HG02798 (cell line): ENCODE data around the gene TIAM1.
A peak's percentile ranks its signal among the peaks of the same experiment; 100 is the strongest.

ENCODE experiments used
- ATAC-seq: cut with Tn5 transposase; IDR thresholded peaks from one replicate; pipeline ENCODE4 v1.9.1; 2021; ENCODE audit warnings: mild to moderate bottlenecking; ENCODE audit not compliant: unreplicated experiment, poor library complexity

Gene TIAM1

DNA sequence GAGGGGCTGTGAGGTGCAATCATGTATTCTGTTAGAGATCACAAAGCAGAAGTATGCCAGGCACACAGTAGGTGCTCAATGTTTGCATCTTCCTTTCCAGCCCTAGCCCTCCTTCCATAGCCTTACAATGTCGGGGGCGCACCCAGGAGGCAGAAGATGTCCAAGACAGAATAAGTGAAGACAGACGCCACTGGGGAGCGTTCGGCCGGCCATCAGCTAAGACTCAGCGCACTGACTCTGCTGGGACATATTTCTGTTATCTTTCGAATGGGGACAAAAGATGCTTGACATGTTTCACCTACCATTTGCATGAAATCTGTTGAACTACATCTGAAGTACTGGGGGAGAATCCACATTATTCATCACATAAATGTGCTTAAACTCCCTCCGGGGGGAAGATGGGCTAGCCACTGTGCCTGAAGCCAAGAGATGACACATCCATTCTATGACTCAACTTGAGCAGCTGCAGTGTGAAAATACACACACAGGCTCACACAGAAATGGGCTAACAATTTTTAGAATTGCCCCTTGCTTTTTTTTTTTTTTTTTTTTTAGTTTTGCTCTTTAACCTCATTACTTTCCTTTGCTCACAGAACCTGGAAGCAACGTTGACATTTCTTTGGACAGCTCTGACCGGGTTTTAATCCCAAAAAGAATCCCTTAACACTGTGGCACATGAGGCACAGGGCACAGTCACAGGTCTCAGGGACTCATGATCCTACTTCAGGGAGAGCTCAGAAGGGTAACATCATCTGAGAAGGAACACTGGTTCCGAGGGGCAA, 7.9 kb downstream of the TIAM1 start:
- peak; percentile 68 for ATAC-seq

DNA sequence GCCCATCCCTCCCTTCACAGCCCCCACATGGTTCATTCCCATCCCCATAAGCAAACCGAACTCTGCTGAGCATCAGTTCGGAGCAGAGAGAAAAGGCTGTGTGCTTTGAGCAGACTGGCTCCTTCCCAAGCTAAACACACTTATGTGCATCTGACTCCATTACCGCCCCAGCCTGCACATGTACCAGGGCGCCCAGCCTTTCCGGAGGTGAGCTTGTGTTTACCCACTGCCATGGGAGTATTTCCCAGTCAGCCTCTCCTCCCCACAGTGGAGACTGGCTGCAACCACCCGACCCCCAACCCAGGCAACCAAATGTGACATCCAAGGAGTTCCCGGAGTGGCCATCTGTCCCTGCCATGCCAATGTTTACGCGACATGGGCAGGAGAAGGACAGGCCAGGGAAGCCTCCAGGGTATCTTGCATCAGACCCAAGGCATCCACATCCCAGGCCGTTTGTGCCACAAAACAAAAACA, 9.4 kb downstream of the TIAM1 start:
- ATAC-seq, result no peak

DNA sequence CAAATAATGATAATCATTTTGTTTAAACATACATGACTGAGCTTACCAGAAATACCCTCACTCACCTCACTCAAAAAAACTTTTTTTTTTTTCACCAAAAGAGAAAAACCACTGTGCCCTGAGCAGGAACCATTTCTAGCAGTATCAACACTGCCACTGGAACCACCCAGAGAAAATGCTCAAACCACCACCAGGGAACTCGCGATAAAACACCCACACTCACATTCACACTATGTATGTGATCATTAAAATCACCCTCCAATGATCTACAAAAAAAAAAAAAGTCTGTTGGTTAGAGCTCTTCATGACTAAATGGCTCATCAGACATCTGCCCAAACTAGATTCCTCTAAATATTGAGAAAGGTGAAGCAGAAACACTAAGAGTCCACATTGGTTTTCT, 11.5 kb downstream of the TIAM1 start:
- no peak for ATAC-seq

DNA sequence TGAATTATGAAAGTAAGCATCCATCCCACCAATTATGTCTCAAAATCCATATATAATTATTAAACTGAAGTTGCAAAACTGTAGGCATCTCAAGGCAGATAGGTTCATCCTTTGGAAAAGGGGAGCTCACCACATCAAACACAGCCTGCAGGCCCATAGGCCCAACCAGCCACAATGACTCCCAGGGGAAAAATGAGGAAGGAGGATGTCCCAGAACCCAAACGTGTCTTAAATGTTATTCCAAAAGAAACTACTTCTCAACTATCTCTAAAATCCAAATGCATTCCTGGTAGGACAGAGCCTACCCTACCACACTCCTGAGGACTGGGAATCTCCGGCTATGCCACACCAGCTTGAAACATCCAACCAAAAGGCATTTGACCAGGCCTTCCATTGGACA, 12.8 kb downstream of the TIAM1 start:
- no peak for ATAC-seq

DNA sequence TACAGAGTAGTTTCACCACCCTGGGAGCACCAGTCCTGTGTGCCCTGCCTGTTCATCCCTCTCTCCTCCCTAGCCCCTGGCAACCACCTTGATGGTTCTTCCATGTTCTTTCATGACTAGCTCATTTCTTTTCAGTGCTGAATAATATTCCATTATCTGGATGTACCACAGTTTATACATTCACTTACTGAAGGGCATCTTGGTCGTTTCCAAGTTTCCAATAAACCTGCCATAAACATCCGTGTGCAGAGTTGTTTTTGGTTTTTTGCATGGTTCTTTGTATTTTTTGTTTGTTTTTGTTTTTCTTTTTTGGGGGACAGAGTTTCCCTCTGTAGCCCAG, 13.9 kb downstream of the TIAM1 start:
- no peak for ATAC-seq

DNA sequence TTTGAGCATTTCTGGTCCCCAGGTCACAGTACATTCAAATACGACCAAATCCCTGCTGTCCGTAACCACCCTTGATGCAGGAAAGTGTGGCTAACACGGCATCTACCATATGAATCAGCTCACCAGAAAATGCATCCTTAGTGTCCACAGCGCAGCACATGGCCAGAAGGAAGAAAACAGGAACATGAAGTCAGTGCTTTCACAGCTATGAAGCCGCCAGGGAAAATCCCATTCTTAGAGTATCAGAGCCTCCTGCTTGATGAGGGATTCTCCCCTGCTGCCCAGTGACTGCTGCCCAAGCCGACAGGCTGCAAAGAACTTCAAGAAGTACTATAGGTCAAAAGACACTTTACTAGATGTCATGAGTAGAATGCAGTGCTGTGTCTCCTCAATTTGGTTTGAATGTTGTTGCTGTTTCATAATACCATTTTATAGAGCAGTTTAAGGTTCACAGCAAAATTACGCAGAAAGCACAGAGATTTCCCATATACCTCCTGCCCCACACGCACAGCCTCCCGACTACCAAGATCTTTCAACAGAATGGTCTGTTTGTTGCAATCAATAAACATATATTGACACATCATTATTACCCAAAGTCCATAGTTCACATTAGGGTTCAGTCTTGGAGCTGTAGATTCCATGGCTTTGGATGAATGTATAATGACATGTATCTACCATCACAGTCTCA, 14.5 kb downstream of the TIAM1 start:
- ATAC-seq, result no peak

DNA sequence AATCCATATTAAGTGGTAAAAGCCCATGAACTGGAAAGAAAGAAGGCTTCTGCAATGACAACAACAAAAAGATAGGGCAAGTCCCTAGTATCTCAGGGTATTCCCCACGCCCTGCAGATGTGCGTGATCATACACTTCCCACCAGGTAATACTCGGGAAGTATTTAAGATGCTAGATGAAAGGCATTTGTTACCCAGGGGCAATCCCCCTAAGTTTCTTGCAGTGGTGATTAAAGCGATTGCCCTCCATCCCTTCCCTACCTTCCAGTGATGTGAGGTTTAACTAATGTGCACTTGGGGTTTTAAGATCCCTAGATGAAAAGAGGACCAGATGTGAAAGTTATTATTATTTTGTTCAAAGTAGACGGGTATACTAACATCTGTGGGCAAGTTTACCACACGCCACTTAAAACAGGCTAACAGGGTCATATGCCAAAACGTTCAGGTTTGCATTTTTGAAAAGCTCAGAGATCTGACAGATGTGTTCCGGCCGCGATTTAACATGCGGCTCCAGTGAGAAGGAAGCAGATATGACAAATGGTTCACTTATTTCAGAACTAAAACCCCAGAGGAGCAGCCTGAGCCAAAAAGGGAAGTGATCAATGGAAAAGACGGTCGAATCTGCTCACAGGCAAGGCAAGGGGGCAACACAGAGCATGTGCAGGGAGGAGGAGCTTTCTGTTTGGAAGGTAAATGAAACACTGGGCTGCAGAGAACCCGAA, 17.4 kb downstream of the TIAM1 start:
- ATAC-seq, result peak; percentile 97

DNA sequence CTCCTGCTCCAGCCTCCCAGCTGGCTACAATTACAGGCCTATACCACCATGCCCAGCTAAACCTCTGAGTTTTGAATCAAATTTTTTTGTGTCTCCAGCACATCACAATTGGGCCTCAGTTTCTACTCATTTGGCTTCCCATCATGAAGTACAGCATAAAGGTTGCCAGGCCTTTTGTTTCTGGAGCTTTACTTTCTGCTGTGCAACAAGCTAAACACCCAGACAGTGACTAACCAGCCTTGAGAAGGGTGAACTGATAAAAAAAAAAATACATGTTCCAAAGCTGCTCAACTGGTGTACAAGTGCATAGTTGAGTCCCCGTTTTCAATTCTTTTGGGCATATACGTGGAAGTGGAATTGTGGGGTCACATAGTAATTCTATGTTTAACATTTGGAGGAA, 25.1 kb downstream of the TIAM1 start:
- ATAC-seq, result no peak

DNA sequence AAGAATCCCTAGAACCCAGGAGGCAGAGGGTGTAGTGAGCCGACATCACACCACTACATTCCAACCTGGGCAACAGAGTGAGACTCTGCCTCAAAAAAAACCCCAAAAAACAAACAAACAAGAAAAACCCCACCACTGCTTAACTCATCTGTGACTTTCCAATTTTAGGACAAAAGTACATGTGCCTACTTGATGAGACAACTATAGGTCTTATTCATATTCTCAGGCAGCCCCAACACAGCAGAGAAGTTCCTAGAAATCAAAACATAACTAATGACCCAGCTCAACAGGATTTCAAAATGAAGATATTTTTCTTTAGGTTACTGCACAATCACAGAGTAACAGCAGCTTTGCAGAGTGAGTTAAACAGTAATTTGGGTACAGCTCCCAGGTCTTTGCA, 26.4 kb downstream of the TIAM1 start:
- ATAC-seq, result no peak

DNA sequence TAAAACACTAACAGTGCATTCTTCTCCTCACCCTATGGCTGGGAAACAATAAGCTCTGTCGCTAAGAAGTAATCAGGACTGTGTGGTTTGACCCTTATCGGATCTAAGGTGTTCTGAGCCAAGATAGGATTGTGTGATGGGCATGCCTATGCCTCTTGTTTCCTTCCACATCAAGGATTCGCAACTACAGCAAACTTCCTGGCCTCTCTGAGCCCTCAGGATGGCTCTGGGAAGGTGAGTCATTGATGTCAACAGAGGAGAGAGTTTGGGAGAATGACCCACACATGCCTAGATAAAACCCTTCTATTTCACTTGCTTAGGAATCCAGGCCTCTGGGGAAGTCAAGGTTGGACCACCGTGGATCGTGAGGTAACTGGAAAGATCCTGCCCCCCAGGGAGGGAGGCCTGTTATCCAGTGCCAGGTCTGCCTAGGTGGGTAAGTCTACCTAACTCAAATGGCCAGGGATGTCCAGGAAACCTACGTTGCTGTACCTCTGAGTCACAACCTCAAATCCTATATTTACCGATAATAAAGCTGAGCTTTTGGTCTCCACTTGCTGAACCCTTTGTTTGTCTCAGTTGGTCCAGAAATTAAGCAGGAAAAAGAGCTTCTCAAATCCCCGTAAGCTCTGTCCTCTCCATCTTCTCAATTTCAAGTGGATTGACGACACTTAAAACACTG, 27.4 kb downstream of the TIAM1 start:
- ATAC-seq, result no peak

DNA sequence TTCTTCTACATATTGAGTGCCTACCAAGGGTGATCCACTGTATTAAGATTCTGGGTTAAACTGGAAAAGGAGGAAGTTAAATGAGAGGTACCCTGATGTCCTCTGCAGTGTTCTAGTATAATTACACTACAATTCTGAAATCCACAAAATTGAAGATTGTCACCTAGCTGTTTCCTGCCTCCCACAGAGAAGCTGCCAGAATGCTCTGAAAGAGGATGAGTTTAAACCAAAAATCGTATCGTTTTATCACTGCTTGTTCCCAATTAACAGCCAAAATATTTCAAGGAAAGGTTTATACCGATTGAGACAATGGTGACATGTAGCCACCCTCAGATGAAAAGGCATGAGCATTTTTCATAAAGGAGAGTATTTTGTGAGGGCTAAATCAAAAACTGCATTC, 28.0 kb downstream of the TIAM1 start:
- no peak for ATAC-seq

DNA sequence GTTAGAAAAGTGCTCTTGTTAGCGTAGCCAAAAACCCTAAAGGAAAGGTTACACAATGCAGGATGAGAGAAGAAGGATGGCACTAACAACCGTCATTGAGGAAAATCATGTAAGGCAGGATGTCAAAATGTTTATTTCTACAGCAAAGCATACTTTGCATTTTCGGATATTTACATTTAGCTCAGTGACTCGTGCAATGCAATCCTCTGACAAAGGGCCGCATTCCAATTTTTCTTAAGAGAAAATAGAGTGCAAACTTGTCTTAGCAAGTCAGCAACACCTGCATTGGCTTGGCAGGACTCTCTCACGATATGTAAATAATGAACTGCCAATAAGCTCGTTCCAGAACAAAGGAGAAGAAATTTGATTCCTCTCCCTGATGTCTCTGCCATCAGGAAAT, 33.3 kb downstream of the TIAM1 start:
- no peak for ATAC-seq

DNA sequence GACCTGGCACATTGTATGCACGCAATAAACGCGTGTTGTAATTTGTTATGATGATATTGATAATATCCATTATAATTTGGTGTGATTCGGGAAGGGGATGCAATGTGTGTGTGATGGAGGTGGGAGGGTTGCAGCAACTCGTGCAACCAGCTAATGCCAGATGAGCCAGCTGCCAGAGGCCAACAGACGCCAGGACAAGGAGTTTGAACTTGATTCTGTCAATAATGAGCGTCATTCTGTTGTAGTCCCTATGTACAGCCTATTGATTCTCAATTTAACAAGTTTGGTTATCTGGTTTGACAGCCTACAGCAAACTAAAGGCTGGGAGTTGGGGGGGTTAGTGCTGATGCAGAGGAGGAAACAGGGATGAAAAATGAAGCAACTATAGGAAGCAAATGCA, 35.5 kb downstream of the TIAM1 start:
- no peak for ATAC-seq

DNA sequence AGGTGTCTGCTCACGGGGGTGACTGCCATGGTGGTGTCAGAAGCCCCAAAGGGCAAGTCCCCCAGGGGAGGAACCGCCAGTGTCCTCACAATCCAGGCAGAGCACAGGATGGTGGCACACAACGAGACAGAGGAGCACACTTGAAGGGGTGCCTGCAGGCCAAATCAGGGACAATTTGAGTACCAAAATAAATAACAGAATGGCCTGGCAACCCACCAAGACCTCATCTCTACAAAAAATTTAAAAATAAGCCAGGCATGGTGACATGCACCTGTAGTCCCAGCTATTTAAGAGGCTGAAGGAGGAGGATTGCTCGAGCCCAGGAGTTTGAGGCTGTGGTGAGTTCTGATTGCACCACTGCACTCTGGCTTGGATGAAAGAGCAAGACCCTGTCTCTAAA, 38.2 kb downstream of the TIAM1 start:
- ATAC-seq, result no peak

DNA sequence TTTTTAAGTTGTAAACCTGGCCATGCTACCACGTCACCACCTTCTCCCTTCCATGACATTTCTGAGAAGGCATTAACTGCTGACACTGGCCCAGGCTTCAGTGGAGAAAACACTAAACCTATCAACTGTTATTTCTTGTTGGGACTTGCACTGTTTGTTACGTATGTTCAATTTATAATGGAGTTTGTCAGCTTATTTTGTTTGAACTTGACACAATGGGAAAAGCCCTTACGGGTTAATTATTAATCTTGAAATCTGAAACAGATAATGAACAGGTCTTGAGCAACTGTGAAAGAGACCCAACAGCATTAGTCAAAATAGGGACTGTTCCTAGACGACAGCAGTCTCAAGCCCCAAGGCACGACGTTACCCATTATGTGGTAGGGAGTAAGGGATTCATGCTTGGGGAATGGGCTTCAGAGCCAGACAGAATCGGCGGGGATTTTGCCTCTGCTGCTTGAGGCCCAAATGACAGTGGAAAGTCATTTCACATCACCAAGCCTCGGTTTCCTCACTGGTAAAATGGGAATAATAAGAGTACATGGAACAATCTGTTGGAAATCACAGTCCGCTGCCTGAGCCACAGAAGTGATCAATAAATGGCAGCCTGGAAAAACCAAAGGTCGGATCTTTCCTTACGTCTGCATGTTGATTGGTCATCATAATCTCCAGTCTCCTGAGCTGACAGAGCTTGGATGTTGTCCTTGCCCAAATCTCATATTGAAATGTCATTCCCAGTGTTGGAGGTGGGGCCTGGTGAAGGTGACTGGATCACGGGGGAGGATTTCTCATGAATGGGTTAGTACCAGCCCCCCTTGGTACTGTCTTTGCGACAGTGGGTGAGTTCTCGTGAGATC, 44.5 kb downstream of the TIAM1 start:
- peak; percentile 77 for ATAC-seq

DNA sequence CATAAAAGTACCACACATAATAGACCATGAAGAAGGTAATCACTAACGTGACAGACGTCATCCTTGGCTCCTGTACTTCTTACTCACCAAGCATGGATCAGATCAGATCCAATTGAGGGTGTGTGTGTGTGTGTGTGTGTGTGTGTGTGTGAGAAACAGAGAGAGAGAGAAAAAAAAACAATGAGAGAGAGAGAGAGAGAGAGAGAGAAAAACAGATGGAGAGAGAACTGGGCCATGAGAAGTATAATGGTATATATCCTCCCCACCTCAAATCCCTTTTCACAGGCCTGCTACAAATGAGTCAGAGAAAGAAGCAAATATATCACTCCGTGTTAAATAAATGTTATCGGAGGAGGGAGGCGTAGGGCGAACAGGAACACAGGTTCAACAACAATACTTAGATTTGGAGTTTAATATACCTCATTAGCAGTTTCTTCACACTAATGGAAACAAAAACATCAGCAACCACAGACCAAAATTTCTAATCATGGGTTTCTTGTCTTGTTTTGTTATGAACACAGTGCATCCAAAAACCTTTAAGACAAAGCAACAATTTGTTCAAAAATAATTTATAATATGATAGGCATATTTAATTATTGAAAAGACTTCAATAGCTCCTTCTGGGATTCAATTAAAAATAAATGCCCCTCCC, 45.3 kb downstream of the TIAM1 start:
- peak; percentile 25 for ATAC-seq

DNA sequence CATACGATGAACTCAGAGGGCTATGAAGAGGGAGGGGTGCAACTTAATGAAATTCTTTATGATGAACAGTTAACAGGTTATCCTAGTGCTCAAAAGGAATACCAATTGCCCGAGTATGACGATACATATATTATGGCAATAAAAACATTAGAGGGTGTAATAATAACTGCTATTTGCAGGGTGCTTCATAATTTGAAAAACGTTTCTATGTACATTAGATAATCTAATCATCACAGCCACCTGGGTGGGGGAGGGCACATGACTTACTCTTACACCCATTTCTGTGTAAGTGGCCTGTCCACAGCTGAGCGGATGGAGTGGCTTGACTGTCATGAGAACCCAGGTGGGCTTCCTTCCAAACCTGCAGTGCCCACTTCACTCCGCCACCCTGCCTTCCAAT, 46.3 kb downstream of the TIAM1 start:
- ATAC-seq, result no peak

DNA sequence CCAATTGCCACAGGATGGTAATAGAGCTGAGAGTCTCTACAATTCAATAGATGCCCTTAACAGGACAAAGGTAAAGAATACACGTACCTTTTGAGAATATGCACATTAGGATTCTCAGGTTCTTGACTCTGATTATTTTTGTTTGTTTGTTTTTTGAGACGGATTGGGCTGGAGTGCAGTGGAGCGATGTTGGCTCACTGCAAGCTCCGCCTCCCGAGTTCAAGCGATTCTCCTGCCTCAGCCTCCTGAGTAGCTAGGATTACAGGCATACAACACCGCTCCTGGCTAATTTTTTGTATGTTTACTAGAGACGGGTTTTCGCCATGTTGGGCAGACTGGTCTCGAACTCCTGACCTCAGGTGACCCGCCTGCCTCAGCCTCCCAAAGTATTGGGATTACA, 48.4 kb downstream of the TIAM1 start:
- no peak for ATAC-seq

DNA sequence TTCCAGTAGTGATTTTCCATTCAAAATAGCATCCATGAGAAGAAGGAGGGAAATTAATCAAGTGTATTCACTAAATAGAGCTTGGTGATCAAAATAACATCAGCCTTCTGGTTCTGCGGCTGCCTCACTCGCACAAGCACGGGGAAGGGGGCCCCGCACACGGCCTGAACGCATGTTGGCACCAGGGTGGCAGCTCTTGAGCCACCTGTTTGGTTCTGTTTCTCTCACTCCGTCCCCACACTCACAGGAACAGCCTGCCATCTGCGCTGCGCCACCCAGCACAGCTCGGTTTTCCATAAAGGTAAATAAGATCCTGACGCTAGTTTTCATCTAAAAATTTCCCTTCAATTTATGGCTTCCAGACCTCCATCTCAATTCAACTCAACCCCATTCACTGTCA, 49.4 kb downstream of the TIAM1 start:
- ATAC-seq, result no peak
